Tibial artery (tissue), 4 donors: Measurements from ENCODE around the gene EFCAB12.

ENCODE experiments used
- DNase-seq, 2 donors: peaks; one replicate each; pipeline ENCODE4 v3.0.0-alpha.2; 2019
- H3K27ac ChIP-seq, 2 donors: fragments of 200-600 bp; sonication (generic) in 1 of 2; 1 replicate in 1 of 2; 2 replicates in 1 of 2; pipeline ENCODE4 v1.5.1; 2018 to 2019; ENCODE audit warnings: mild to moderate bottlenecking in 1 of 2
- H3K27me3 ChIP-seq, 2 donors: fragments of 200-600 bp; sonication (generic) in 1 of 2; one replicate each; pipeline versions ENCODE4 v1.5.1 to v1.6.0; 2016 to 2019
- H3K36me3 ChIP-seq, 3 donors: fragments of 200-600 bp; sonication (generic) in 2 of 3; one replicate each; pipeline ENCODE4 v1.5.1; 2016 to 2019; ENCODE audit warnings: mild to moderate bottlenecking in 2 of 3
- H3K4me1 ChIP-seq, 4 donors: fragments of 200-600 bp; sonication (generic) in 2 of 4; 1 replicate in 3 of 4; 2 replicates in 1 of 4; pipeline ENCODE4 v1.5.1; 2016 to 2019
- H3K4me3 ChIP-seq, 2 donors: fragments of 200-600 bp; sonication (generic) in 1 of 2; 1 replicate in 1 of 2; 2 replicates in 1 of 2; pipeline ENCODE4 v1.5.1; 2018 to 2019; ENCODE audit warnings: mild to moderate bottlenecking in 2 of 2
- H3K9me3 ChIP-seq, 3 donors: fragments of 200-600 bp; sonication (generic) in 1 of 3; one replicate each; pipeline ENCODE4 v1.5.1; 2016 to 2019
- intact Hi-C: fragments of 100-400 bp; cut with DNase I; formaldehyde crosslinking; loops from one replicate; pipeline ENCODE4 v1.15.0; 2023; ENCODE audit warnings: low total_unique reads
- TF ChIP-seq, protein P1 (sequence below), 2 experiments: fragments of 200-600 bp in 1 of 2; fragments of 450-650 bp in 1 of 2; IDR thresholded peaks; one replicate each; pipeline ENCODE4 v1.5.1; 2017 to 2019; ENCODE audit warnings: antibody characterized with exemption in 2 of 2, mild to moderate bottlenecking in 1 of 2, moderate library complexity in 1 of 2

EFCAB12 gene

GRCh38 chr3:129463094-129463493 lies 34.7 kb upstream of the EFCAB12 start:
- Histone ChIP-seq H3K9me3 (no peaks in the 10 kb centered on the region), H3K27me3 (no peaks in the 10 kb centered on the region), H3K36me3 (peaks cover 11 to 66% (median 40%) of the 10 kb centered on the region in 3 donors), H3K27ac (no peak overlapping the region), H3K4me3 (no peak overlapping the region), H3K4me1 (no peaks in the 10 kb centered on the region)
- no peak for DNase-seq
- intact Hi-C loops: no loop called here
- TF ChIP-seq, protein P1, sequence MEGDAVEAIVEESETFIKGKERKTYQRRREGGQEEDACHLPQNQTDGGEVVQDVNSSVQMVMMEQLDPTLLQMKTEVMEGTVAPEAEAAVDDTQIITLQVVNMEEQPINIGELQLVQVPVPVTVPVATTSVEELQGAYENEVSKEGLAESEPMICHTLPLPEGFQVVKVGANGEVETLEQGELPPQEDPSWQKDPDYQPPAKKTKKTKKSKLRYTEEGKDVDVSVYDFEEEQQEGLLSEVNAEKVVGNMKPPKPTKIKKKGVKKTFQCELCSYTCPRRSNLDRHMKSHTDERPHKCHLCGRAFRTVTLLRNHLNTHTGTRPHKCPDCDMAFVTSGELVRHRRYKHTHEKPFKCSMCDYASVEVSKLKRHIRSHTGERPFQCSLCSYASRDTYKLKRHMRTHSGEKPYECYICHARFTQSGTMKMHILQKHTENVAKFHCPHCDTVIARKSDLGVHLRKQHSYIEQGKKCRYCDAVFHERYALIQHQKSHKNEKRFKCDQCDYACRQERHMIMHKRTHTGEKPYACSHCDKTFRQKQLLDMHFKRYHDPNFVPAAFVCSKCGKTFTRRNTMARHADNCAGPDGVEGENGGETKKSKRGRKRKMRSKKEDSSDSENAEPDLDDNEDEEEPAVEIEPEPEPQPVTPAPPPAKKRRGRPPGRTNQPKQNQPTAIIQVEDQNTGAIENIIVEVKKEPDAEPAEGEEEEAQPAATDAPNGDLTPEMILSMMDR (IDR thresholded peaks at IDR 0.05): no peak

GRCh38 chr3:129462361-129462968 lies 34.0 kb upstream of the EFCAB12 start:
- Histone ChIP-seq H3K36me3 (peaks cover 9 to 66% (median 40%) of the 10 kb centered on the region in 3 donors), H3K4me3 (no peak overlapping the region), H3K9me3 (no peaks in the 10 kb centered on the region), H3K4me1 (no peaks in the 10 kb centered on the region), H3K27me3 (no peaks in the 10 kb centered on the region), H3K27ac (no peak overlapping the region)
- DNase-seq: no peak
- TF ChIP-seq, protein P1 (IDR thresholded peaks at IDR 0.05): no peak
- intact Hi-C loops: no loop called here

GRCh38 chr3:129461461-129462146 lies 33.2 kb upstream of the EFCAB12 start:
- intact Hi-C loops: no loop called here
- TF ChIP-seq, protein P1 (IDR thresholded peaks at IDR 0.05): no peak
- no peaks in the 10 kb centered on the region for H3K9me3 ChIP-seq
- DNase-seq: no peak
- H3K27me3 ChIP-seq: no peaks in the 10 kb centered on the region
- H3K27ac ChIP-seq: no peak overlapping the region
- no peak overlapping the region for H3K4me3 ChIP-seq
- peaks cover 9 to 66% (median 45%) of the 10 kb centered on the region in 3 donors for H3K36me3 ChIP-seq
- no peaks in the 10 kb centered on the region for H3K4me1 ChIP-seq

DNA sequence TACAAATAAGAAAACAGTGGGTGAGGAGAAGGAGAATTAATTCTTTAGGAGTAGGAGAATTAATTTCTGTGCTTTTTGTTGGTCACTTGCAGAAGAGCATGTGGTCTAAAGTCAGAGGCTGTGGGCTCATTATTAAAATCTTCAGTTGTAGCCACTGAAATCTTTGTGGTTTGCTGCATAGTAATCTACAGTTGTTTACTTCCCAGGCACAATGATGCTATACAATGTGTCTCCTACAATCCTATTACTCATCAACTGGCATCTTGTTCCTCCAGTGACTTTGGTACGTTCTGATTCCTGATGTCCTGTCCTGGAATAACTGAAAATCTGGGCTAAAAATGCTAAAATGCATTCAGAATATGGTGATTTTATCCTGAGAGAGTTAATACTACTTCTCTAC lies 32.6 kb upstream of the EFCAB12 start:
- intact Hi-C loops: no loop called here
- TF ChIP-seq, protein P1 (IDR thresholded peaks at IDR 0.05): no peak
- Histone ChIP-seq H3K4me1 (no peaks in the 10 kb centered on the region), H3K27me3 (no peaks in the 10 kb centered on the region), H3K4me3 (no peak overlapping the region), H3K9me3 (no peaks in the 10 kb centered on the region), H3K27ac (no peak overlapping the region), H3K36me3 (peaks cover 9 to 66% (median 49%) of the 10 kb centered on the region in 3 donors)
- no peak for DNase-seq

GRCh38 chr3:129460572-129460971 lies 32.1 kb upstream of the EFCAB12 start:
- intact Hi-C loops: no loop called here
- TF ChIP-seq, protein P1 (IDR thresholded peaks at IDR 0.05): no peak
- Histone ChIP-seq H3K4me1 (no peaks in the 10 kb centered on the region), H3K9me3 (no peaks in the 10 kb centered on the region), H3K27ac (no peak overlapping the region), H3K4me3 (no peak overlapping the region), H3K27me3 (no peaks in the 10 kb centered on the region), H3K36me3 (peaks cover 12 to 69% (median 51%) of the 10 kb centered on the region in 3 donors)
- DNase-seq: no peak
